Motor neuron (in vitro differentiated cells): ENCODE measurements around the gene CATSPER3. TPM values are rescaled to one million over a fixed set of nuclear protein-coding genes. Genes with fewer than 3 reads are reported as not detected.

Experiments
- ATAC-seq, 8 experiments: fragments of 200-7000 bp; cut with Tn5 transposase; replicated peaks in 6 of 8; 2 replicates each; pipeline ENCODE4 v1.8.0; 2021; ENCODE audit warnings: mild to moderate bottlenecking in 8 of 8, moderate library complexity in 8 of 8
- H3K27ac ChIP-seq, 2 donors: fragments of 250-450 bp; sonication (Bioruptor Pico); 2 replicates each; pipeline ENCODE4 v1.9.0; 2021; ENCODE audit warnings: antibody characterized with exemption in 2 of 2, mild to moderate bottlenecking in 2 of 2, moderate library complexity in 1 of 2
- H3K4me1 ChIP-seq, 2 donors: fragments of 250-450 bp; sonication (Bioruptor Pico); replicated peaks in 1 of 2; 2 replicates each; pipeline ENCODE4 v1.6.1; 2021; ENCODE audit warnings: antibody characterized with exemption in 2 of 2, mild to moderate bottlenecking in 2 of 2, moderate library complexity in 1 of 2
- H3K4me3 ChIP-seq, 5 donors: fragments of 250-450 bp; sonication (Bioruptor Pico); 2 replicates each; pipeline ENCODE4 v1.9.0; 2021; ENCODE audit warnings: antibody characterized with exemption in 5 of 5, mild to moderate bottlenecking in 5 of 5, moderate library complexity in 4 of 5
- WGBS, 10 experiments: fragments of 450-650 bp; shearing (Covaris generic); methylation state at CpG; one replicate each; pipeline ENCODE4 v1.0.0; 2022; 5-methylcytosine and 5-hydroxymethylcytosine counted together
- in situ Hi-C, 9 experiments: fragments of 400-800 bp; cut with MboI; loops; one replicate each; pipeline ENCODE4 v1.15.0; 2021; ENCODE audit warnings: low sequenced_read_pairs in 9 of 9, low pct_unique_long_range_greater_than_20kb in 2 of 9; ENCODE audit not compliant: unreplicated experiment in 9 of 9
- total RNA-seq, 8 experiments: library from RNA; unstranded; fragments of 300-600 nt; gene quantifications; 2 replicates each; pipeline versions ENCODE4 v1.2.3 to v1.2.4, GENCODE V29; 2022

The CATSPER3 gene
- total RNA-seq, 8 experiments from 2014 or later, result 0.21 to 0.67 (median 0.32) TPM; not detected in 1

- WGBS, 10 experiments, result 75 to 100% (median 87%) methylated on average over 1 to 5 of the region's 5 CpGs
These were observed 18.4 kb upstream of the CATSPER3 start for GRCh38 chr5:134949316-134949715.

DNA sequence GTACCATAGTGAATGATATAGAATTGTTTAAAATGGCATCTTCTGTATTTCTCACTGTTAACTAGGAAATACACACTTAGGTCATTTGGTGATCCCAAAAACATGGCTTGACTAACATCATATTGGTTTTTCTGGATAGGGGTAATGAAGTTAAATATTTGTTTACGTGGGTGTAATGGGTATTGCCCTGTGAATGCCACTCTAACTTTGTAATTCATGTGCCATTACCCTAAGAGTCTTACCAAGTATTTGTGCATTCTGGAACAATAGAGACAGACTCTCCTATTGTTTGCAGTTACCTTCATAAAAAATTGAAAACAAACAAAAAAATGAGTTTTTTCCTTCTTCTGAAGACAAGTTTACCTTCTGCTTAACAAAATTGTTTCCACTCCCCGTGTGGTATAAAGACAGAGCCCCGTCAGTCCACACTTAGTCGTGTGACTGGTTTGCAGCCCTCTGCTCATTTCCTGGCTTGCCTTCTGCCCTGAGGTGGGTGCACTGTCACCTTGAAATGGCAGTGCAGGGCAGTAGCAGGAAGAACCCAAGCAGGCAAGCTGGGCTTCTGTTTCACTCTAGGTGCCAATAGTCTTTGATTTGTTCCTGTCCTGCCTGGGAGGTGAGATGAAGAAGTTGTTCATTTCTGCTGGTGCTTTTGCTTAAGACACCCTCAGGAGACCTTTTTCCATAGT, 9.6 kb upstream of the CATSPER3 start:
- in situ Hi-C loops, result no loop called here
- H3K4me1 ChIP-seq, result peaks cover 0 to 4% of the 10 kb centered on the region in 2 donors
- ATAC-seq, result no peak
- no peak overlapping the region for H3K27ac ChIP-seq
- no peak overlapping the region for H3K4me3 ChIP-seq
- WGBS, 10 experiments, result 67 to 100% (median 78%) methylated on average over 1 to 4 of the region's 4 CpGs; no CpG with 5 or more reads in 1 of the 10 experiments

More at GRCh38 chr5:134949316-134949715, 18.4 kb upstream of the CATSPER3 start:
- Histone ChIP-seq H3K27ac (no peak overlapping the region), H3K4me3 (no peak overlapping the region), H3K4me1 (no peaks in the 10 kb centered on the region)
- in situ Hi-C loops, result no loop called here
- ATAC-seq, result no peak

GRCh38 chr5:134958755-134959154, 9.0 kb upstream of the CATSPER3 start:
- in situ Hi-C loops, result no loop called here
- Histone ChIP-seq H3K27ac (no peak overlapping the region), H3K4me1 (peaks cover 0 to 4% of the 10 kb centered on the region in 2 donors), H3K4me3 (no peak overlapping the region)
- no peak for ATAC-seq
- 0 to 86% (median 2%) methylated on average over 1 to 3 of the region's 3 CpGs; no CpG with 5 or more reads in 2 of the 10 experiments for WGBS, 10 experiments

GRCh38 chr5:134963098-134963497, 4.6 kb upstream of the CATSPER3 start:
- H3K27ac ChIP-seq, result no peak overlapping the region
- H3K4me3 ChIP-seq, result no peak overlapping the region
- peak in 3 of 8 experiments; percentile 29 to 67 (median 57) for ATAC-seq
- in situ Hi-C loops, result no loop called here
- peaks cover 0 to 4% of the 10 kb centered on the region in 2 donors for H3K4me1 ChIP-seq

DNA sequence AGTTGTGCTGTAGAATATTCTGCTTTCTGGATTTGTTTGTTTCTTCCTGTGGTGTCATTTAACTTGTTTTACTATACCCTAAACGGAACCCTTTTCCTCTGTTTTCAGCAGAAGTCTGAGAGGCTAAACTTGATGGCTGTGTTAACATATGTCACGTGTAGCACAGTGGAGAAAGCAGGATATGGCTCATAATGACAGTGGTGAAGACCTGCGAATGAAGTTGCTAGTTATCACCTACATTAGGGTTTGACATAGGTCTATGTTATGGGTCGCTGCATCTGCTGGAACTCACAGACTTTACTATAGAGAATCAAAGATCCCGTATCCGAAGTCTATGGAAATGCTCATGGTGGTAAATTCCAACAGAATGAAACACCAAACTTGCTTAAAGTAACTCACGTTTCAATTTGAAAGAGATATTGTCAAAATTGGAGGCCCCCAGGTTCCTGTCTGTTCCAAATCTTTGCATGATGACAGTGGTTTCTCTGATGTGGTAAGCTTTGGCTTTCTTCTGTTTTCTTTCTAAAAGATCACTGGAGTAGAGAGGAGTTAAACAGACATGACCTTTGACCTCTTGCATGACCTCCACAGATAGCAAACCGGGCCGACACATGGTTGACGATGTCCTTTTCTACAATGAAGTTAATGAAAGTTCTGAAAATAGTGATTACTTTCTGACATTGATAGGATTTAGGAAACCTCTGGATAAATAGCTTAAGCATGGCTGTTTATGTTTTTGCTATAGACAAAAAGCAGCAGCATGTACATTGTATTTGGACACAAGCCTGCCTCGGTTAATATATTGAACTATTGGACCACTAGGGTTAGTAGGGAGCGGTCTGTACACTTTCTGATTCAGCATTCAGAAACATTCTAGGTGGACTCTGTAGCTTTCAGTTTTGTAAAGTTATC, 3.1 kb upstream of the CATSPER3 start:
- no peak overlapping the region for H3K27ac ChIP-seq
- no peak overlapping the region for H3K4me3 ChIP-seq
- in situ Hi-C loops, result no loop called here
- no peak for ATAC-seq
- H3K4me1 ChIP-seq, result no peaks in the 10 kb centered on the region
- WGBS, 10 experiments, result 78 to 100% (median 91%) methylated on average over 2 to 12 of the region's 12 CpGs

GRCh38 chr5:134965271-134965825, 2.4 kb upstream of the CATSPER3 start:
- WGBS, 10 experiments, result 40 to 100% (median 80%) methylated on average over 1 to 3 of the region's 3 CpGs; no CpG with 5 or more reads in 1 of the 10 experiments
- H3K4me3 ChIP-seq, result no peak overlapping the region
- ATAC-seq, result no peak
- H3K4me1 ChIP-seq, result no peaks in the 10 kb centered on the region
- H3K27ac ChIP-seq, result no peak overlapping the region
- in situ Hi-C loops, result no loop called here

GRCh38 chr5:134968055-134968454, 348 bp downstream of the CATSPER3 start:
- ATAC-seq, result no peak
- no peak overlapping the region for H3K4me3 ChIP-seq
- in situ Hi-C loops, result no loop called here
- no peak overlapping the region for H3K27ac ChIP-seq
- 56 to 93% (median 80%) methylated on average over 1 to 3 of the region's 3 CpGs; no CpG with 5 or more reads in 1 of the 10 experiments for WGBS, 10 experiments
- no peaks in the 10 kb centered on the region for H3K4me1 ChIP-seq

DNA sequence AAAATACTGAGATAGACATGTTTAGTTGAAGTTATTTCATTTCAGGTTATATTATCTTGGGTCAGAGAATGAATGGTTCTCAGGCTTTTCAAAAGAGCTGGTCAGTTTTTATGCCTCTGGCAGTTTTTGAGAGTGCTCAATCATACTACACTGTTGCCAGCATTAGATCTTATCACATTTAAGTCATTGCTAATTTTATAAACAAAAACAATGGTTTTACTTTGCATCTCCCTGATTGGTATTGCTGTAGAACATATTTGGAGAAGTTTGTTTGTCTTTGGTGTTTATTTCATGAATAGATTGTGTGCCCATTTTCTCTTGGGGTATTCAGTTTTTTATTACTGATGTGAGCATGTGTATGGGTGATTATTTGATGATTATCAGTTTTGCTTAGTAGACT, 1.5 kb downstream of the CATSPER3 start:
- no peak for ATAC-seq
- in situ Hi-C loops, result no loop called here
- Histone ChIP-seq H3K4me1 (no peaks in the 10 kb centered on the region), H3K4me3 (no peak overlapping the region), H3K27ac (no peak overlapping the region)

- in situ Hi-C loops, result no loop called here
- ATAC-seq, result no peak
- whole genome bisulfite sequencing, 10 experiments, result 35 to 92% (median 66%) methylated on average over 1 to 2 of the region's 2 CpGs; no CpG with 5 or more reads in 2 of the 10 experiments
- Histone ChIP-seq H3K27ac (no peak overlapping the region), H3K4me3 (no peak overlapping the region), H3K4me1 (no peaks in the 10 kb centered on the region)
These were observed 7.5 kb downstream of the CATSPER3 start for GRCh38 chr5:134975078-134975715.

GRCh38 chr5:134975843-134976242, 8.1 kb downstream of the CATSPER3 start:
- Histone ChIP-seq H3K27ac (no peak overlapping the region), H3K4me3 (no peak overlapping the region), H3K4me1 (no peaks in the 10 kb centered on the region)
- in situ Hi-C loops, result no loop called here
- ATAC-seq, result no peak

DNA sequence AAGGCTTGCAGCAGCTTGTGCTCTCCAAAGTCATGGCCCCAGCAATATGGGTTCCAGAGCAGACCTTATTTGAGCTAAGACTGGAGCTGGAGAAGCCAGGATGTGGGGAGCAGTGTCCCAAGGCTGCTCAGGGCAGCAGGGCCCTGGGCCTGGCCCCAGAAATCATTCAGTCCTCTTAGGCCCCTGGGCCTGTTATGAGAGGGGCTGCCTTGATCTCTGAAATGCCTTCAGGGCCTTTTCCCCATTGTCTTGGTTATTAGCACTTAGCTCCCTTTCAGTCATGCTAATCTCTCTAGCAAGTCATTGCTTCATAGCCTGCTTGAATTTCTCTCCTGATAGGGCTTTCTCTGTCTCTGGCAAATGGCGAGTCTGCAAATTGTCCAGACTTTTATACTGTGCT, 9.1 kb downstream of the CATSPER3 start:
- Histone ChIP-seq H3K4me1 (no peaks in the 10 kb centered on the region), H3K4me3 (no peak overlapping the region), H3K27ac (no peak overlapping the region)
- in situ Hi-C loops, result no loop called here
- no peak for ATAC-seq
- WGBS, 10 experiments, result 38 to 100% (median 64%) methylated on average over 1 of the region's 1 CpG; no CpG with 5 or more reads in 5 of the 10 experiments

DNA sequence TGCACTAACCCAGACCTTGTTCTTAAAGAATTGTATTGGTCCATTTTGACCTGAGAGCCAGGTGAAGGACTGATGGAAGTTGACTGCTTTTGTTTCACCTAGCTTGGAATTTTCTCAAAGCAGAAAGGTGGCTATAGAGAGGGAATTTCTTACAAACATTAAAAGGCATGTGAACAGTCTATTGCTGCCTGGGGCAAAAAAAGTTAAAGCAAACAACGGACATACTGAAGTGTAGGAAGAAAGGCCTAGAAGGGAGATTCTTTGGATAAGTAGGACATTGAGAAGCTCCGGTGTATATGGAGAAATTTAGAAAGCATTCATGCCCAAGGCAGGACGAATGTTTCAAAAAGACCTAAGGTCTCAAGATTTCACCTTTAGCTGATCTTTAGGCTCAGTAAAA, 11.7 kb downstream of the CATSPER3 start:
- in situ Hi-C loops, result no loop called here
- Histone ChIP-seq H3K27ac (no peak overlapping the region), H3K4me3 (no peak overlapping the region), H3K4me1 (no peaks in the 10 kb centered on the region)
- WGBS, 10 experiments, result 71 to 100% (median 82%) methylated on average over 2 to 3 of the region's 3 CpGs; no CpG with 5 or more reads in 2 of the 10 experiments
- ATAC-seq, result no peak

- no peak overlapping the region for H3K4me3 ChIP-seq
- no peaks in the 10 kb centered on the region for H3K4me1 ChIP-seq
- in situ Hi-C loops, result no loop called here
- WGBS, 10 experiments, result 20 to 100% (median 89%) methylated on average over 1 of the region's 1 CpG; no CpG with 5 or more reads in 1 of the 10 experiments
- H3K27ac ChIP-seq, result no peak overlapping the region
- ATAC-seq, result no peak
These were observed 14.5 kb downstream of the CATSPER3 start for GRCh38 chr5:134982230-134982629.
